Peyer's patch (tissue), 4 donors: ENCODE results near the gene ATF6B.

Experiments used
- POLR2A ChIP-seq, 2 donors: fragments of 450-650 bp; IDR thresholded peaks; one replicate each; pipeline ENCODE4 v1.5.1; 2017; ENCODE audit warnings: antibody characterized with exemption in 2 of 2, mild to moderate bottlenecking in 2 of 2, moderate library complexity in 2 of 2
- TF ChIP-seq, protein P1 (sequence below), 6 experiments: fragments of 450-650 bp in 4 of 6; fragments of 200-600 bp in 2 of 6; sonication (generic) in 1 of 6; IDR thresholded peaks; one replicate each; pipeline ENCODE4 v1.5.1; 2017 to 2019; ENCODE audit warnings: antibody characterized with exemption in 6 of 6, mild to moderate bottlenecking in 3 of 6, moderate library complexity in 1 of 6

DNA sequence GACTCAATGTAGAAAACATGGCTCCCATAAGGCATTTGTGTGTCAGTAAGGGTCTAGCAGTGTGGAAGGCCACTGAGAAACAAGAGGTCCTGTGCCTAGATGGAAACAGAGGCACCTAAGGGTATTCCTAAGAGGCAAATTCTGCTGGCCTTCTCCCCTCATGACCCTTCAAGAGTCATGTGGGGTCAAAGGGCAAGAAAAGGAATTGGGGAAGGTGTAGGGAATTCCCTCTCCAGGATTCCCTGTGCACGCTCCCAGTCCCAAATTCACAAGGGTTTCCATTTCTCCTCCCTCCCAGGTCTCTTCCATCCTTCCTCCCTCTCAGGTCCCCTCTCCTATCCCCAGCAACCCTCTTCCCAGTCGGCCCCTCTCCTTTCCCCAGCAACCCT, 47.3 kb upstream of the ATF6B start:
- TF ChIP-seq POLR2A (IDR thresholded peaks at IDR 0.05) = no peak
- TF ChIP-seq, protein P1, sequence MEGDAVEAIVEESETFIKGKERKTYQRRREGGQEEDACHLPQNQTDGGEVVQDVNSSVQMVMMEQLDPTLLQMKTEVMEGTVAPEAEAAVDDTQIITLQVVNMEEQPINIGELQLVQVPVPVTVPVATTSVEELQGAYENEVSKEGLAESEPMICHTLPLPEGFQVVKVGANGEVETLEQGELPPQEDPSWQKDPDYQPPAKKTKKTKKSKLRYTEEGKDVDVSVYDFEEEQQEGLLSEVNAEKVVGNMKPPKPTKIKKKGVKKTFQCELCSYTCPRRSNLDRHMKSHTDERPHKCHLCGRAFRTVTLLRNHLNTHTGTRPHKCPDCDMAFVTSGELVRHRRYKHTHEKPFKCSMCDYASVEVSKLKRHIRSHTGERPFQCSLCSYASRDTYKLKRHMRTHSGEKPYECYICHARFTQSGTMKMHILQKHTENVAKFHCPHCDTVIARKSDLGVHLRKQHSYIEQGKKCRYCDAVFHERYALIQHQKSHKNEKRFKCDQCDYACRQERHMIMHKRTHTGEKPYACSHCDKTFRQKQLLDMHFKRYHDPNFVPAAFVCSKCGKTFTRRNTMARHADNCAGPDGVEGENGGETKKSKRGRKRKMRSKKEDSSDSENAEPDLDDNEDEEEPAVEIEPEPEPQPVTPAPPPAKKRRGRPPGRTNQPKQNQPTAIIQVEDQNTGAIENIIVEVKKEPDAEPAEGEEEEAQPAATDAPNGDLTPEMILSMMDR (IDR thresholded peaks at IDR 0.05) = no peak
